IMR-90 (cell line): ENCODE data around the gene RAD51B. TPM values are rescaled to one million over a fixed set of nuclear protein-coding genes. Genes with fewer than 3 reads are reported as not detected.

Experiments
- ATAC-seq: fragments of 200-7000 bp; cut with Tn5 transposase; 2 replicates; pipeline ENCODE4 v1.9.1; 2020; ENCODE audit warnings: low read depth, mild to moderate bottlenecking, moderate library complexity
- BruUV-seq: library from RNA; stranded (reverse); fragments of 400-500 nt; replicated peaks from 2 replicates; lab custom pipeline; 2021; lab: Mats Ljungman, UMichigan
- CTCF ChIA-PET: fragments of 300-600 bp; formaldehyde crosslinking; extraction: SDS; loops from one replicate; lab custom pipeline; 2021; ENCODE audit warnings: antibody characterized with exemption; lab: Yijun Ruan, JAX
- POLR2A ChIA-PET: fragments of 300-600 bp; sonication (Branson Sonifier 250); formaldehyde crosslinking; loops from one replicate; lab custom pipeline; 2022; ENCODE audit warnings: antibody characterized with exemption; ENCODE audit not compliant: unreplicated experiment; lab: Charles Lee
- DNase-seq: peaks from one replicate; pipeline ENCODE4 v3.0.0; 2013
- H2AFZ ChIP-seq: replicated peaks from 2 replicates; pipeline ENCODE3; 2013; ENCODE audit warnings: low read length, mild to moderate bottlenecking; ENCODE audit not compliant: poor library complexity
- H2AK5ac ChIP-seq: 2 replicates; pipeline ENCODE4 v1.6.1; 2013; ENCODE audit warnings: low read depth, low read length, inconsistent platforms
- H2AK9ac ChIP-seq: replicated peaks from 2 replicates; pipeline ENCODE3; 2013; ENCODE audit warnings: mild to moderate bottlenecking, low read depth, low read length, moderate library complexity; ENCODE audit not compliant: poor library complexity
- H2BK120ac ChIP-seq: 2 replicates; pipeline ENCODE4 v1.6.1; 2013; ENCODE audit warnings: low read depth, low read length, inconsistent platforms
- H2BK15ac ChIP-seq: 3 replicates; pipeline ENCODE4 v1.6.1; 2013; ENCODE audit warnings: low read depth, low read length, inconsistent platforms
- H2BK20ac ChIP-seq: 2 replicates; pipeline ENCODE4 v1.6.1; 2013; ENCODE audit warnings: low read depth, mild to moderate bottlenecking, inconsistent platforms, low read length, moderate library complexity
- H2BK5ac ChIP-seq: 2 replicates; pipeline ENCODE4 v1.6.1; 2013; ENCODE audit warnings: mild to moderate bottlenecking, low read depth, low read length, inconsistent platforms; ENCODE audit not compliant: poor library complexity, severe bottlenecking
- H3K14ac ChIP-seq: replicated peaks from 2 replicates; pipeline ENCODE4 v1.6.1; 2013; ENCODE audit warnings: low read depth, low read length, inconsistent platforms
- H3K18ac ChIP-seq: 2 replicates; pipeline ENCODE4 v1.6.1; 2013; ENCODE audit warnings: low read depth, low read length, control low read depth
- H3K23ac ChIP-seq: 2 replicates; pipeline ENCODE4 v1.6.1; 2013; ENCODE audit warnings: low read depth, low read length, inconsistent platforms
- H3K27ac ChIP-seq: 2 replicates; pipeline ENCODE4 v1.5.1; 2013; ENCODE audit warnings: mild to moderate bottlenecking, control low read depth, low read length; ENCODE audit not compliant: insufficient read depth
- H3K27me3 ChIP-seq: 2 replicates; pipeline ENCODE4 v1.6.1; 2013; ENCODE audit warnings: low read length; ENCODE audit not compliant: control insufficient read depth, insufficient read depth
- H3K36me3 ChIP-seq: 2 replicates; pipeline ENCODE4 v1.6.1; 2013; ENCODE audit warnings: low read length, mixed read lengths; ENCODE audit not compliant: control insufficient read depth, insufficient read depth
- H3K4ac ChIP-seq: 2 replicates; pipeline ENCODE4 v1.6.1; 2013; ENCODE audit warnings: low read depth, low read length, inconsistent platforms
- H3K4me1 ChIP-seq: 2 replicates; pipeline ENCODE4 v1.6.1; 2013; ENCODE audit warnings: low read length, mixed read lengths; ENCODE audit not compliant: control insufficient read depth, insufficient read depth
- H3K4me2 ChIP-seq: 2 replicates; pipeline ENCODE4 v1.6.1; 2013; ENCODE audit warnings: low read depth, mild to moderate bottlenecking, control low read depth, low read length, moderate library complexity
- H3K4me3 ChIP-seq: 2 replicates; pipeline ENCODE4 v1.5.1; 2013; ENCODE audit warnings: low read depth, mild to moderate bottlenecking, control low read depth, low read length, moderate library complexity; ENCODE audit not compliant: insufficient read depth
- H3K56ac ChIP-seq: 2 replicates; pipeline ENCODE4 v1.6.1; 2013; ENCODE audit warnings: low read length, inconsistent platforms; ENCODE audit not compliant: insufficient read depth; ENCODE audit errors: extremely low read depth
- H3K79me1 ChIP-seq, 2 experiments: 2 replicates each; pipeline ENCODE4 v1.6.1; 2013; ENCODE audit warnings: low read length in 2 of 2, inconsistent platforms in 1 of 2, low read depth in 1 of 2
- H3K9ac ChIP-seq: 2 replicates; pipeline ENCODE4 v1.6.1; 2013; ENCODE audit warnings: low read depth, low read length, control low read depth
- H3K9me1 ChIP-seq: 2 replicates; pipeline ENCODE4 v1.6.1; 2013; ENCODE audit warnings: low read length, inconsistent platforms; ENCODE audit not compliant: insufficient read depth
- H3K9me3 ChIP-seq: 2 replicates; pipeline ENCODE4 v1.6.1; 2013; ENCODE audit warnings: low read length; ENCODE audit not compliant: control insufficient read depth, insufficient read depth
- H4K20me1 ChIP-seq: 2 replicates; pipeline ENCODE4 v1.6.1; 2013; ENCODE audit warnings: low read length, inconsistent platforms; ENCODE audit not compliant: insufficient read depth
- H4K5ac ChIP-seq: 2 replicates; pipeline ENCODE4 v1.6.1; 2013; ENCODE audit warnings: mild to moderate bottlenecking, low read depth, low read length, control low read depth
- H4K8ac ChIP-seq, 2 experiments: 2 replicates each; pipeline ENCODE4 v1.6.1; 2013; ENCODE audit warnings: low read depth in 2 of 2, low read length in 2 of 2, control low read depth in 1 of 2, inconsistent platforms in 1 of 2
- H4K91ac ChIP-seq: 2 replicates; pipeline ENCODE4 v1.6.1; 2013; ENCODE audit warnings: low read depth, low read length, inconsistent platforms; ENCODE audit not compliant: insufficient read depth
- BHLHE40 ChIP-seq: fragments of 150-350 bp; IDR thresholded peaks from 2 replicates; pipeline ENCODE4 v1.6.1; 2016; ENCODE audit warnings: mild to moderate bottlenecking, low read depth, low read length
- CEBPB ChIP-seq: IDR thresholded peaks from 2 replicates; pipeline ENCODE4 v1.6.1; 2012; ENCODE audit warnings: low read depth, low read length, improper control_type of control experiment
- CHD1 ChIP-seq: IDR thresholded peaks from 2 replicates; pipeline ENCODE4 v1.6.1; 2012; ENCODE audit warnings: low read depth, low read length, improper control_type of control experiment
- CTCF ChIP-seq: conservative IDR thresholded peaks from 2 replicates; pipeline ENCODE4 v1.5.1; 2012; ENCODE audit warnings: mild to moderate bottlenecking, low read depth, low read length, improper control_type of control experiment
- ELK1 ChIP-seq: fragments of 150-350 bp; IDR thresholded peaks from 2 replicates; pipeline ENCODE4 v1.6.1; 2016; ENCODE audit warnings: low read depth, mild to moderate bottlenecking, low read length, moderate library complexity, borderline replicate concordance
- FOS ChIP-seq: fragments of 150-350 bp; IDR thresholded peaks from 2 replicates; pipeline ENCODE4 v1.6.1; 2016; ENCODE audit warnings: low read depth, low read length
- MAFK ChIP-seq: IDR thresholded peaks from 2 replicates; pipeline ENCODE4 v1.6.1; 2012; ENCODE audit warnings: low read depth, low read length, improper control_type of control experiment
- MAZ ChIP-seq: IDR thresholded peaks from 2 replicates; pipeline ENCODE4 v1.6.1; 2012; ENCODE audit warnings: low read depth, mild to moderate bottlenecking, low read length, improper control_type of control experiment, moderate library complexity, borderline replicate concordance
- MXI1 ChIP-seq: IDR thresholded peaks from 2 replicates; pipeline ENCODE4 v1.6.1; 2012; ENCODE audit warnings: low read depth, mild to moderate bottlenecking, low read length, moderate library complexity, borderline replicate concordance
- NFE2L2 ChIP-seq: fragments of 150-350 bp; IDR thresholded peaks from 2 replicates; pipeline ENCODE4 v1.6.1; 2016; ENCODE audit warnings: low read depth, mild to moderate bottlenecking, low read length
- POLR2A ChIP-seq: IDR thresholded peaks from 2 replicates; pipeline ENCODE4 v1.6.1; 2012; ENCODE audit warnings: mild to moderate bottlenecking, low read depth, low read length
- RAD21 ChIP-seq: IDR thresholded peaks from 2 replicates; pipeline ENCODE4 v1.6.1; 2012; ENCODE audit warnings: low read length, improper control_type of control experiment
- RCOR1 ChIP-seq: IDR thresholded peaks from 2 replicates; pipeline ENCODE4 v1.6.1; 2012; ENCODE audit warnings: mild to moderate bottlenecking, low read length, improper control_type of control experiment; ENCODE audit not compliant: insufficient replicate concordance
- RFX5 ChIP-seq: IDR thresholded peaks from 2 replicates; pipeline ENCODE4 v1.8.0; 2012; ENCODE audit warnings: low read depth, mild to moderate bottlenecking, low read length, moderate library complexity
- SMC3 ChIP-seq: fragments of 150-350 bp; IDR thresholded peaks from 2 replicates; pipeline ENCODE4 v1.6.1; 2016; ENCODE audit warnings: low read depth, mild to moderate bottlenecking, antibody characterized with exemption, low read length, moderate library complexity
- USF2 ChIP-seq: fragments of 150-350 bp; IDR thresholded peaks from 2 replicates; pipeline ENCODE4 v1.6.1; 2017; ENCODE audit warnings: mild to moderate bottlenecking, antibody characterized with exemption, low read length, low read depth
- WGBS, 2 experiments: methylation state at CpG; one replicate each; pipeline versions ENCODE4 v1.1.5 to v1.1.7; 2013; ENCODE audit warnings: missing lambda C conversion rate in 2 of 2; ENCODE audit not compliant: insufficient read length in 1 of 2; ENCODE audit errors: extremely low coverage in 2 of 2; 5-methylcytosine and 5-hydroxymethylcytosine counted together
- dilution Hi-C: fragments of 300-500 bp; cut with HindIII; formaldehyde crosslinking; loops from one replicate; pipeline ENCODE4 v1.14.3; 2018; ENCODE audit warnings: low sequenced_read_pairs; ENCODE audit not compliant: unreplicated experiment
- in situ Hi-C: fragments of 300-500 bp; cut with MboI; formaldehyde crosslinking; loops from 3 replicates; pipeline ENCODE4 v1.14.3; 2019; ENCODE audit warnings: low sequenced_read_pairs, inconsistent platforms, mixed read lengths
- intact Hi-C: fragments of 100-400 bp; cut with micrococcal nuclease; formaldehyde crosslinking; loops from 2 replicates; pipeline ENCODE4 v1.10.0; 2022
- polyA plus RNA-seq, 3 experiments: library from polyadenylated mRNA; depleted of rRNA; stranded (reverse); fragments of >200 nt; gene quantifications; 2 replicates each; pipeline ENCODE4 v1.2.3, GENCODE V29; 2012; ENCODE audit warnings: low replicate concordance in 1 of 3
- total RNA-seq: library from RNA; depleted of rRNA; stranded (reverse); fragments of >200 nt; gene quantifications from 2 replicates; pipeline ENCODE4 v1.2.3, GENCODE V29; 2012

The RAD51B gene
- total and polyA plus RNA-seq, 2 of the 4 experiments (the other 2 are of a cell fraction): 5.1 to 18.8 TPM

GRCh38 chr14:68178282-68178681 lies 358.7 kb downstream of the RAD51B start:
- Histone ChIP-seq H4K8ac (no peak overlapping the region), H3K27ac (no peak overlapping the region), H3K14ac (no peak overlapping the region), H2BK15ac (peak overlapping the region; percentile 54; the same call in 1 of the 3 replicates), H3K56ac (no peak overlapping the region), H2AK5ac (no peak overlapping the region), H3K4ac (no peak overlapping the region), H3K23ac (no peak overlapping the region), H4K91ac (no peak overlapping the region), H3K36me3 (no peaks in the 10 kb centered on the region), H2BK20ac (no peak overlapping the region), H3K27me3 (no peaks in the 10 kb centered on the region), H4K20me1 (no peaks in the 10 kb centered on the region; the same call in 1 of the 2 replicates), H3K79me1 (no peaks in the 10 kb centered on the region; a peak in 1 of 4 replicates), H4K5ac (no peak overlapping the region), H3K18ac (peak overlapping the region; percentile 36; the same call in 1 of the 2 replicates), H2BK5ac (no peak overlapping the region), H2AFZ (no peak overlapping the region), H3K4me1 (peaks cover 11% of the 10 kb centered on the region), H3K4me3 (no peak overlapping the region), H3K9ac (no peak overlapping the region), H2BK120ac (no peak overlapping the region), H3K9me3 (no peaks in the 10 kb centered on the region), H3K4me2 (no peak overlapping the region), H3K9me1 (peaks cover 3% of the 10 kb centered on the region), H2AK9ac (no peak overlapping the region)
- intact Hi-C loops (no loop called here), dilution Hi-C loops (no loop called here), in situ Hi-C loops (no loop called here)
- TF ChIP-seq CEBPB (no peak), MAFK (no peak), NFE2L2 (no peak), RFX5 (no peak), ELK1 (no peak), CTCF (no peak), BHLHE40 (no peak), FOS (no peak), MAZ (no peak), RCOR1 (no peak), CHD1 (no peak), RAD21 (no peak), MXI1 (no peak), USF2 (no peak), POLR2A (no peak), SMC3 (no peak)
- ChIA-PET CTCF (no interaction called here), POLR2A (no interaction called here)
- 100% methylated on average over 1 of the region's 2 CpGs; no CpG with 5 or more reads in 1 of the 2 experiments for WGBS, 2 experiments
- BruUV-seq: no TSS peak
- DNase-seq: no peak
- ATAC-seq: no peak
